Measurements from ENCODE around the gene CHFR.
"Not testable (repeated sequence)": the region's sequence is repeated elsewhere in the genome, so short reads cannot be mapped to it uniquely, and the experiment has no call there.

CHFR gene

GRCh38 chr12:132812631-132813305 lies 74.6 kb downstream of the CHFR start:
- no peak for FAIRE-seq
- no peak for DNase-seq (ENCODE audit: low spot score)

GRCh38 chr12:132809391-132809790 lies 78.0 kb downstream of the CHFR start:
- not testable (repeated sequence) for DNase-seq (ENCODE audit: low spot score); FAIRE-seq

- FAIRE-seq (no peak), DNase-seq (ENCODE audit: low spot score) (peak; percentile 34)
These were observed 79.9 kb downstream of the CHFR start for GRCh38 chr12:132807295-132808092.

- FAIRE-seq (no peak), DNase-seq (ENCODE audit: low spot score) (no peak)
These were observed 80.5 kb downstream of the CHFR start for GRCh38 chr12:132806857-132807256.

- FAIRE-seq: no peak
- DNase-seq (ENCODE audit: low spot score): no peak
These were observed 83.0 kb downstream of the CHFR start for GRCh38 chr12:132804426-132804861.

- FAIRE-seq: no peak
- no peak for DNase-seq (ENCODE audit: low spot score)
These were observed 83.5 kb downstream of the CHFR start for GRCh38 chr12:132803888-132804287.

- no peak for FAIRE-seq
- DNase-seq (ENCODE audit: low spot score): no peak
These were observed 84.3 kb downstream of the CHFR start for GRCh38 chr12:132803125-132803524.

GRCh38 chr12:132801741-132802140 lies 85.7 kb downstream of the CHFR start:
- DNase-seq (ENCODE audit: low spot score) (no peak), FAIRE-seq (no peak)

- FAIRE-seq: no peak
- no peak for DNase-seq (ENCODE audit: low spot score)
These were observed 88.6 kb downstream of the CHFR start for GRCh38 chr12:132798836-132799235.

GRCh38 chr12:132797820-132798570 lies 89.4 kb downstream of the CHFR start:
- no peak for FAIRE-seq

GRCh38 chr12:132795847-132796246 lies 91.6 kb downstream of the CHFR start:
- no peak for FAIRE-seq

More at GRCh38 chr12:132797820-132798570, 89.4 kb downstream of the CHFR start:
- no peak for DNase-seq (ENCODE audit: low spot score)

GRCh38 chr12:132791940-132792339 lies 95.5 kb downstream of the CHFR start:
- not testable (repeated sequence) for FAIRE-seq; DNase-seq (ENCODE audit: low spot score)

More at GRCh38 chr12:132795847-132796246, 91.6 kb downstream of the CHFR start:
- no peak for DNase-seq (ENCODE audit: low spot score)

- DNase-seq (ENCODE audit: low spot score): no peak
- FAIRE-seq: no peak
These were observed 98.3 kb downstream of the CHFR start for GRCh38 chr12:132789099-132789471.

- FAIRE-seq (no peak), DNase-seq (ENCODE audit: low spot score) (peak; percentile 27)
These were observed 98.9 kb downstream of the CHFR start for GRCh38 chr12:132788375-132789098.

- no peak for FAIRE-seq
- DNase-seq (ENCODE audit: low spot score): no peak
These were observed 99.5 kb downstream of the CHFR start for GRCh38 chr12:132787877-132788276.

- DNase-seq (ENCODE audit: low spot score) (no peak), FAIRE-seq (no peak)
These were observed 101.2 kb downstream of the CHFR start for GRCh38 chr12:132786192-132786591.

GRCh38 chr12:132784580-132784979 lies 102.8 kb downstream of the CHFR start:
- peak; percentile 95 for FAIRE-seq
- no peak for DNase-seq (ENCODE audit: low spot score)

- no peak for DNase-seq (ENCODE audit: low spot score)
- no peak for FAIRE-seq
These were observed 103.4 kb downstream of the CHFR start for GRCh38 chr12:132783917-132784531.

All from urothelium cell line (cell line).